PC-9 (cell line): ENCODE data around the gene PI4K2A. TPM values are rescaled to one million over a fixed set of nuclear protein-coding genes. Genes with fewer than 3 reads are reported as not detected.
"Not testable (repeated sequence)": the region's sequence is repeated elsewhere in the genome, so short reads cannot be mapped to it uniquely, and the experiment has no call there.

Experiments used
- BruUV-seq: library from RNA; stranded (reverse); fragments of 400-500 nt; replicated peaks from 2 replicates; lab custom pipeline; 2021; lab: Mats Ljungman, UMichigan
- CTCF ChIA-PET: fragments of 300-600 bp; sonication (Branson Sonifier 250); formaldehyde crosslinking; loops from one replicate; lab custom pipeline; 2022; ENCODE audit warnings: antibody characterized with exemption; lab: Charles Lee
- POLR2A ChIA-PET: fragments of 300-600 bp; sonication (Branson Sonifier 250); formaldehyde crosslinking; loops from one replicate; lab custom pipeline; 2022; ENCODE audit warnings: antibody characterized with exemption; ENCODE audit not compliant: unreplicated experiment; lab: Charles Lee
- DNase-seq, 2 experiments: peaks; one replicate each; pipeline versions ENCODE4 v3.0.0 to v3.0.0-alpha.2; 2015 to 2022; ENCODE audit warnings: mixed read lengths in 1 of 2
- H2AFZ ChIP-seq: fragments of 200-600 bp; sonication (generic); 2 replicates; pipeline ENCODE4 v1.8.1; 2017; ENCODE audit warnings: antibody characterized with exemption
- H3F3A ChIP-seq: fragments of 200-600 bp; sonication (generic); 2 replicates; pipeline ENCODE4 v1.8.1; 2017; ENCODE audit warnings: antibody characterized with exemption, mild to moderate bottlenecking, low read depth; ENCODE audit not compliant: insufficient read depth
- H3K27ac ChIP-seq: fragments of 200-600 bp; sonication (generic); 2 replicates; pipeline ENCODE4 v1.6.1; 2016; ENCODE audit warnings: mixed run types
- H3K27me3 ChIP-seq: fragments of 200-600 bp; sonication (generic); 2 replicates; pipeline ENCODE4 v1.6.1; 2016; ENCODE audit warnings: low read depth, mixed run types; ENCODE audit not compliant: insufficient read depth
- H3K36me3 ChIP-seq: fragments of 200-600 bp; sonication (generic); 2 replicates; pipeline ENCODE4 v1.6.1; 2016; ENCODE audit warnings: low read depth, mixed run types
- H3K4me1 ChIP-seq: fragments of 200-600 bp; sonication (generic); replicated peaks from 2 replicates; pipeline ENCODE4 v1.6.1; 2016; ENCODE audit warnings: mixed run types; ENCODE audit not compliant: insufficient read depth
- H3K4me2 ChIP-seq: fragments of 200-600 bp; sonication (generic); 2 replicates; pipeline ENCODE4 v1.6.1; 2017; ENCODE audit warnings: mixed run types
- H3K4me3 ChIP-seq: fragments of 200-600 bp; sonication (generic); 2 replicates; pipeline ENCODE4 v1.6.1; 2016; ENCODE audit warnings: mixed run types
- H3K79me2 ChIP-seq: fragments of 200-600 bp; sonication (generic); 2 replicates; pipeline ENCODE4 v1.6.1; 2017; ENCODE audit warnings: low read depth, mixed run types
- H3K9me2 ChIP-seq: fragments of 200-600 bp; sonication (generic); 2 replicates; pipeline ENCODE4 v1.8.1; 2017; ENCODE audit warnings: mild to moderate bottlenecking; ENCODE audit not compliant: insufficient read depth
- H3K9me3 ChIP-seq: fragments of 200-600 bp; sonication (generic); 2 replicates; pipeline ENCODE4 v1.8.1; 2016; ENCODE audit warnings: low read depth; ENCODE audit not compliant: insufficient read depth
- H4K20me1 ChIP-seq: fragments of 200-600 bp; sonication (generic); 2 replicates; pipeline ENCODE4 v1.8.1; 2017; ENCODE audit not compliant: insufficient read depth
- CTCF ChIP-seq: fragments of 200-600 bp; sonication (generic); conservative IDR thresholded peaks from 2 replicates; pipeline ENCODE4 v1.6.1; 2017; ENCODE audit warnings: mixed run types, antibody characterized with exemption, mild to moderate bottlenecking, moderate library complexity
- EZH2 ChIP-seq: fragments of 200-600 bp; sonication (generic); IDR thresholded peaks from 2 replicates; pipeline ENCODE4 v1.8.0; 2017; ENCODE audit warnings: antibody characterized with exemption, low read depth
- intact Hi-C: fragments of 100-400 bp; cut with micrococcal nuclease; formaldehyde crosslinking; loops from one replicate; pipeline ENCODE4 v1.10.0; 2022; ENCODE audit not compliant: unreplicated experiment
- total RNA-seq: library from RNA; stranded (reverse); gene quantifications from 2 replicates; pipeline ENCODE4 v1.2.3, GENCODE V29; 2021

The PI4K2A gene
- total RNA-seq, 1 experiment from 2014 or later = 20.3 TPM

GRCh38 chr10:97633921-97634320, 6.5 kb upstream of the PI4K2A start:
- Histone ChIP-seq H3K27ac (no peak overlapping the region), H4K20me1 (no peaks in the 10 kb centered on the region), H3K9me2 (no peaks in the 10 kb centered on the region), H3F3A (peaks cover 5% of the 10 kb centered on the region; the same call in 1 of the 2 replicates), H3K79me2 (0 out of 2 replicates have a peak, but pooled peaks cover 4% of the 10 kb centered on the region), H3K9me3 (no peaks in the 10 kb centered on the region), H3K4me2 (peak overlapping the region; percentile 84), H3K36me3 (no peaks in the 10 kb centered on the region), H2AFZ (peak overlapping the region; percentile 90), H3K4me1 (no peaks in the 10 kb centered on the region), H3K4me3 (peak overlapping the region; percentile 83), H3K27me3 (no peaks in the 10 kb centered on the region)
- DNase-seq = peak in 1 of 2 experiments; percentile 8
- ChIA-PET CTCF (interaction anchor here (0.5 kb wide), 1 partner anchor 15 kb away, joined by 12 read pairs; no protein-coding TSS in a partner anchor), POLR2A (no interaction called here)
- no TSS peak for BruUV-seq
- TF ChIP-seq CTCF (peak; percentile 54), EZH2 (no peak)
- intact Hi-C loops = no loop called here

GRCh38 chr10:97635577-97635976, 4.9 kb upstream of the PI4K2A start:
- H3K36me3 ChIP-seq = no peaks in the 10 kb centered on the region
- H3K9me3 ChIP-seq = no peaks in the 10 kb centered on the region
- no peaks in the 10 kb centered on the region for H3K9me2 ChIP-seq
- intact Hi-C loops = no loop called here
- no peak overlapping the region for H3K27ac ChIP-seq
- H3K4me1 ChIP-seq = no peaks in the 10 kb centered on the region; the same call in 1 of the 2 replicates
- TF ChIP-seq CTCF (no peak), EZH2 (no peak)
- H3K79me2 ChIP-seq = 0 out of 2 replicates have a peak, but pooled peaks cover 4% of the 10 kb centered on the region
- peaks cover 5% of the 10 kb centered on the region; the same call in 1 of the 2 replicates for H3F3A ChIP-seq
- ChIA-PET POLR2A (no interaction called here), CTCF (no interaction called here)
- no peak overlapping the region for H2AFZ ChIP-seq
- H3K27me3 ChIP-seq = no peaks in the 10 kb centered on the region
- no TSS peak for BruUV-seq
- no peak for DNase-seq
- H3K4me2 ChIP-seq = no peak overlapping the region
- no peaks in the 10 kb centered on the region for H4K20me1 ChIP-seq
- no peak overlapping the region for H3K4me3 ChIP-seq

GRCh38 chr10:97639090-97639489, 1.4 kb upstream of the PI4K2A start:
- H3K4me1 ChIP-seq, H2AFZ ChIP-seq, H3K27ac ChIP-seq, intact Hi-C loops, H3K27me3 ChIP-seq, POLR2A ChIA-PET, BruUV-seq, H4K20me1 ChIP-seq, H3K9me2 ChIP-seq, DNase-seq, H3K36me3 ChIP-seq, H3K4me3 ChIP-seq, H3K9me3 ChIP-seq, H3F3A ChIP-seq, H3K4me2 ChIP-seq: not testable (repeated sequence)
- CTCF ChIA-PET = interaction anchor here (0.5 kb wide), 1 partner anchor 191 kb away, joined by 3 read pairs; no protein-coding TSS in a partner anchor
- peaks cover 31% of the 10 kb centered on the region for H3K79me2 ChIP-seq
